Keratinocyte (primary cell): ENCODE data around the gene FTO. TPM values are rescaled to one million over a fixed set of nuclear protein-coding genes. Genes with fewer than 3 reads are reported as not detected.

Experiments used
- DNase-seq: peaks from one replicate; pipeline ENCODE4 v3.0.0-alpha.2; 2011; ENCODE audit warnings: low read depth, missing footprints, low spot score
- FAIRE-seq: peaks from 2 replicates; lab custom pipeline; 2011; peaks lifted over from hg19 to GRCh38; lab: Jason Lieb, UNC
- H2AFZ ChIP-seq: 2 replicates; pipeline ENCODE4 v1.6.0; 2012; ENCODE audit warnings: low read length, control low read depth, inconsistent platforms; ENCODE audit not compliant: control insufficient read depth
- H3K27ac ChIP-seq: 2 replicates; pipeline ENCODE4 v1.5.1; 2011; ENCODE audit warnings: low read length; ENCODE audit not compliant: control insufficient read depth, insufficient read depth
- H3K27me3 ChIP-seq: 3 replicates; pipeline ENCODE4 v1.6.0; 2011; ENCODE audit warnings: low read length; ENCODE audit not compliant: control insufficient read depth, insufficient read depth; ENCODE audit errors: extremely low read depth
- H3K36me3 ChIP-seq, 2 experiments: 2 replicates in 1 of 2; 3 replicates in 1 of 2; pipeline ENCODE4 v1.5.1; 2011; ENCODE audit warnings: low read length in 2 of 2, mild to moderate bottlenecking in 1 of 2; ENCODE audit not compliant: control insufficient read depth in 2 of 2, insufficient read depth in 2 of 2; ENCODE audit errors: extremely low read depth in 1 of 2
- H3K4me1 ChIP-seq: 3 replicates; pipeline ENCODE4 v1.5.1; 2011; ENCODE audit warnings: low read length; ENCODE audit not compliant: control insufficient read depth, insufficient read depth; ENCODE audit errors: extremely low read depth
- H3K4me2 ChIP-seq: 3 replicates; pipeline ENCODE4 v1.6.0; 2011; ENCODE audit warnings: low read depth, low read length; ENCODE audit not compliant: control insufficient read depth, insufficient read depth; ENCODE audit errors: extremely low read depth
- H3K4me3 ChIP-seq, 3 experiments: fragments of 200-600 bp in 1 of 3; sonication (generic) in 1 of 3; 2 replicates in 2 of 3; 3 replicates in 1 of 3; pipeline ENCODE4 v1.5.1; 2011 to 2016; ENCODE audit warnings: low read length in 3 of 3, mild to moderate bottlenecking in 3 of 3, control low read depth in 2 of 3, inconsistent platforms in 1 of 3, low read depth in 1 of 3, mixed read lengths in 1 of 3, mixed run types in 1 of 3, moderate library complexity in 1 of 3; ENCODE audit not compliant: control insufficient read depth in 2 of 3, insufficient read depth in 2 of 3; ENCODE audit errors: extremely low read depth in 1 of 3
- H3K79me2 ChIP-seq: 2 replicates; pipeline ENCODE4 v1.6.0; 2012; ENCODE audit warnings: low read length; ENCODE audit not compliant: control insufficient read depth, insufficient read depth
- H3K9ac ChIP-seq: 3 replicates; pipeline ENCODE4 v1.6.0; 2011; ENCODE audit warnings: low read length; ENCODE audit not compliant: control insufficient read depth, insufficient read depth; ENCODE audit errors: extremely low read depth
- H3K9me1 ChIP-seq: 3 replicates; pipeline ENCODE4 v1.6.0; 2011; ENCODE audit warnings: low read length; ENCODE audit not compliant: control insufficient read depth, insufficient read depth; ENCODE audit errors: extremely low read depth
- H3K9me3 ChIP-seq: 2 replicates; pipeline ENCODE4 v1.5.1; 2012; ENCODE audit warnings: low read depth, low read length; ENCODE audit not compliant: control insufficient read depth
- H4K20me1 ChIP-seq: 3 replicates; pipeline ENCODE4 v1.6.0; 2011; ENCODE audit warnings: low read length; ENCODE audit not compliant: control insufficient read depth, insufficient read depth; ENCODE audit errors: extremely low read depth
- CTCF ChIP-seq, 3 experiments: IDR thresholded peaks in 1 of 3; conservative IDR thresholded peaks in 1 of 3; optimal IDR thresholded peaks in 1 of 3; 2 replicates in 2 of 3; 3 replicates in 1 of 3; pipeline versions ENCODE3 to v1.5.1; 2011; ENCODE audit warnings: low read length in 3 of 3, mild to moderate bottlenecking in 3 of 3, moderate library complexity in 2 of 3, control low read depth in 1 of 3, inconsistent platforms in 1 of 3; ENCODE audit not compliant: insufficient read depth in 2 of 3; ENCODE audit errors: extremely low read depth in 1 of 3
- EZH2 ChIP-seq: IDR thresholded peaks from one replicate; pipeline ENCODE4 v1.6.1; 2012; ENCODE audit warnings: inconsistent platforms, mild to moderate bottlenecking, low read length, moderate library complexity
- dilution Hi-C: fragments of 300-500 bp; cut with MboI; formaldehyde crosslinking; loops from one replicate; pipeline ENCODE4 v1.7.0; 2020; ENCODE audit warnings: low sequenced_read_pairs; ENCODE audit not compliant: extremely low pct_ligation_motif_present
- polyA plus RNA-seq, 5 experiments: library from polyadenylated mRNA; depleted of rRNA in 3 of 5; stranded (reverse) in 3 of 5; stranded (forward) in 1 of 5; unstranded in 1 of 5; fragments of >200 nt; gene quantifications; 1 replicate in 1 of 5; 2 replicates in 3 of 5; 3 replicates in 1 of 5; pipeline versions ENCODE4 v1.2.1 to v1.2.3, GENCODE V29; 2011 to 2012; ENCODE audit warnings: missing spikeins in 2 of 5, low read depth in 1 of 5, low replicate concordance in 1 of 5

FTO gene
- polyA plus RNA-seq, 1 donor (not counting 4 experiments of a cell fraction or from before 2014, with no cell fraction given) = 56.4 TPM

- no peaks in the 10 kb centered on the region for H3K4me1 ChIP-seq
- no peak overlapping the region for H3K4me2 ChIP-seq
- H3K9ac ChIP-seq = no peak overlapping the region
- DNase-seq = no peak
- no peaks in the 10 kb centered on the region for H3K79me2 ChIP-seq
- H3K9me1 ChIP-seq = no peaks in the 10 kb centered on the region
- H4K20me1 ChIP-seq = no peaks in the 10 kb centered on the region
- no peak overlapping the region for H3K27ac ChIP-seq
- no peak overlapping the region for H2AFZ ChIP-seq
- H3K4me3 ChIP-seq = no peak overlapping the region
- TF ChIP-seq CTCF (optimal IDR thresholded peaks at IDR 0.05 in 1 of 3, IDR thresholded peaks at IDR 0.05 in 1 of 3, conservative IDR thresholded peaks at IDR 0.05 in 1 of 3; ENCODE audit: extremely low read depth in 1 of 3, insufficient read depth in 2 of 3, low read length in 3 of 3) (peak; percentile 79 to 80 (median 79)), EZH2 (no peak)
- H3K9me3 ChIP-seq = no peaks in the 10 kb centered on the region
- dilution Hi-C loops = loop anchor here (5.0 kb wide), 1 partner anchor 34 kb away; no protein-coding TSS in a partner anchor
- peak; percentile 13 for FAIRE-seq
- no peaks in the 10 kb centered on the region for H3K36me3 ChIP-seq
- no peaks in the 10 kb centered on the region for H3K27me3 ChIP-seq
These were observed 242.0 kb downstream of the FTO start for GRCh38 chr16:53945996-53946395.

- DNase-seq = no peak
These were observed 242.9 kb downstream of the FTO start for GRCh38 chr16:53946746-53947386.

More at GRCh38 chr16:53946746-53947386, 242.9 kb downstream of the FTO start:
- no peak overlapping the region for H3K9ac ChIP-seq
- dilution Hi-C loops = loop anchor here (5.0 kb wide), 1 partner anchor 35 kb away; no protein-coding TSS in a partner anchor
- TF ChIP-seq CTCF (optimal IDR thresholded peaks at IDR 0.05 in 1 of 3, IDR thresholded peaks at IDR 0.05 in 1 of 3, conservative IDR thresholded peaks at IDR 0.05 in 1 of 3; ENCODE audit: extremely low read depth in 1 of 3, insufficient read depth in 2 of 3, low read length in 3 of 3) = no peak
- TF ChIP-seq EZH2 = no peak
- no peaks in the 10 kb centered on the region for H3K4me1 ChIP-seq
- no peaks in the 10 kb centered on the region for H4K20me1 ChIP-seq
- no peaks in the 10 kb centered on the region for H3K9me1 ChIP-seq
- H3K4me3 ChIP-seq = no peak overlapping the region
- no peak for FAIRE-seq
- H3K4me2 ChIP-seq = no peak overlapping the region
- H3K27ac ChIP-seq = no peak overlapping the region
- no peaks in the 10 kb centered on the region for H3K27me3 ChIP-seq
- H3K36me3 ChIP-seq = no peaks in the 10 kb centered on the region
- H3K9me3 ChIP-seq = no peaks in the 10 kb centered on the region
- no peaks in the 10 kb centered on the region for H3K79me2 ChIP-seq
- no peak overlapping the region for H2AFZ ChIP-seq
